Stimulated activated CD4-positive, alpha-beta T cell treated with anti-CD3 and anti-CD28 coated beads, Interleukin-15, amount 100 ng/mL, for 24 hours (primary cell): ENCODE data around the gene UGT2A1.
"Not testable (repeated sequence)": the region's sequence is repeated elsewhere in the genome, so short reads cannot be mapped to it uniquely, and the experiment has no call there.

Experiments used
- DNase-seq: peaks from one replicate; pipeline ENCODE4 v3.0.0-alpha.2; 2020

The UGT2A1 gene

GRCh38 chr4:69653147-69653546 lies at the start of gene UGT2A1:
TSS of gene UGT2A1 (minus strand) at chr4:69653247. CDS start at chr4:69647644, 5,603 bp downstream.
- DNase-seq, result no peak

GRCh38 chr4:69702201-69702600 lies 49.2 kb upstream of the UGT2A1 start:
- no peak for DNase-seq

- DNase-seq, result no peak
Measured at GRCh38 chr4:69701696-69702095, 48.6 kb upstream of the UGT2A1 start.

GRCh38 chr4:69697536-69698242 lies 44.6 kb upstream of the UGT2A1 start:
- no peak for DNase-seq

- no peak for DNase-seq
Measured at GRCh38 chr4:69689599-69689998, 36.6 kb upstream of the UGT2A1 start.

GRCh38 chr4:69684804-69685203 lies 31.8 kb upstream of the UGT2A1 start:
- DNase-seq, result no peak

- no peak for DNase-seq
Measured at GRCh38 chr4:69668680-69669079, 15.6 kb upstream of the UGT2A1 start.

- DNase-seq, result not testable (repeated sequence)
Measured at GRCh38 chr4:69664009-69664408, 11.0 kb upstream of the UGT2A1 start.

GRCh38 chr4:69661130-69661803 lies 8.2 kb upstream of the UGT2A1 start:
- DNase-seq, result peak; percentile 4

GRCh38 chr4:69658133-69658532 lies 5.1 kb upstream of the UGT2A1 start:
- DNase-seq, result no peak

- DNase-seq, result no peak
Measured at GRCh38 chr4:69656653-69657158, 3.7 kb upstream of the UGT2A1 start.

GRCh38 chr4:69650872-69651271 lies 2.2 kb downstream of the UGT2A1 start:
- no peak for DNase-seq

GRCh38 chr4:69649629-69650028 lies 3.4 kb downstream of the UGT2A1 start:
- no peak for DNase-seq

GRCh38 chr4:69649207-69649606 lies 3.8 kb downstream of the UGT2A1 start:
- DNase-seq, result no peak

- DNase-seq, result no peak
Measured at GRCh38 chr4:69642961-69643360, 10.1 kb downstream of the UGT2A1 start.

GRCh38 chr4:69640289-69640688 lies 12.8 kb downstream of the UGT2A1 start:
- no peak for DNase-seq

- DNase-seq, result no peak
Measured at GRCh38 chr4:69639542-69639941, 13.5 kb downstream of the UGT2A1 start, which contains the start of gene UGT2A2. TSS of gene UGT2A2 (minus strand) at chr4:69639642. CDS start at chr4:69639640, 2 bp downstream.

- no peak for DNase-seq
Measured at GRCh38 chr4:69617083-69617694, 35.9 kb downstream of the UGT2A1 start.

- DNase-seq, result no peak
Measured at GRCh38 chr4:69610484-69610883, 42.6 kb downstream of the UGT2A1 start.

- DNase-seq, result no peak
Measured at GRCh38 chr4:69601065-69601464, 52.0 kb downstream of the UGT2A1 start.

- DNase-seq, result no peak
Measured at GRCh38 chr4:69600013-69600412, 53.0 kb downstream of the UGT2A1 start.

GRCh38 chr4:69594382-69594781 lies 58.7 kb downstream of the UGT2A1 start:
- no peak for DNase-seq

GRCh38 chr4:69591364-69591763 lies 61.7 kb downstream of the UGT2A1 start:
- DNase-seq, result no peak

GRCh38 chr4:69589884-69590283 lies 63.2 kb downstream of the UGT2A1 start:
- DNase-seq, result no peak
